ENCODE results near the gene PLD6.

DNA sequence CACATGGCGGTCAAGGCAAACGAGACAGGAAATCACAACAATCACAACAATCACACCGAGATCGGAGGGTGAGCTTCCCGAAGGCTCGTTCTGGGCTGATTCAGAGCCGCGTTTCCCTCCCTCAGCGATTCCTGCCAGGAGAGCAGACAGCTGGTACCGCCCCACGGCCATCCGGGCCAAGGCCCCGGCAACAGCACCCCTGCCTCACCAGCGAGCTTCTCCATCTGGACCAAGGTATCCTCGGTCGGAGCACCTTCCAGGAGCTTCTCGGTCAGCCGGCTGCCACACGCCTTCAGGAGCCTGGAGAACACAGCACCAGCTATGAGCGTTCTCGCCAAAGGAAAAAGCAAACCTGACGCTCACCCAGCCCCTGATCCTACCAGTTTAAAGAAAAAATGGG is 15.2 kb upstream of the PLD6 start:
- TF ChIP-seq, protein P1, sequence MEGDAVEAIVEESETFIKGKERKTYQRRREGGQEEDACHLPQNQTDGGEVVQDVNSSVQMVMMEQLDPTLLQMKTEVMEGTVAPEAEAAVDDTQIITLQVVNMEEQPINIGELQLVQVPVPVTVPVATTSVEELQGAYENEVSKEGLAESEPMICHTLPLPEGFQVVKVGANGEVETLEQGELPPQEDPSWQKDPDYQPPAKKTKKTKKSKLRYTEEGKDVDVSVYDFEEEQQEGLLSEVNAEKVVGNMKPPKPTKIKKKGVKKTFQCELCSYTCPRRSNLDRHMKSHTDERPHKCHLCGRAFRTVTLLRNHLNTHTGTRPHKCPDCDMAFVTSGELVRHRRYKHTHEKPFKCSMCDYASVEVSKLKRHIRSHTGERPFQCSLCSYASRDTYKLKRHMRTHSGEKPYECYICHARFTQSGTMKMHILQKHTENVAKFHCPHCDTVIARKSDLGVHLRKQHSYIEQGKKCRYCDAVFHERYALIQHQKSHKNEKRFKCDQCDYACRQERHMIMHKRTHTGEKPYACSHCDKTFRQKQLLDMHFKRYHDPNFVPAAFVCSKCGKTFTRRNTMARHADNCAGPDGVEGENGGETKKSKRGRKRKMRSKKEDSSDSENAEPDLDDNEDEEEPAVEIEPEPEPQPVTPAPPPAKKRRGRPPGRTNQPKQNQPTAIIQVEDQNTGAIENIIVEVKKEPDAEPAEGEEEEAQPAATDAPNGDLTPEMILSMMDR (IDR thresholded peaks at IDR 0.05) = no peak
- no peak for TF ChIP-seq POLR2A (IDR thresholded peaks at IDR 0.05)

Measured in Peyer's patch (tissue), 4 donors.